Thoracic aorta (tissue), 2 donors: ENCODE data around the gene ACMSD. TPM values are rescaled to one million over a fixed set of nuclear protein-coding genes. Genes with fewer than 3 reads are reported as not detected.
"Not testable (repeated sequence)": the region's sequence is repeated elsewhere in the genome, so short reads cannot be mapped to it uniquely, and the experiment has no call there.

Source experiments
- ATAC-seq: fragments of 150-250 bp; one replicate; pipeline ENCODE4 v1.8.0; 2017; ENCODE audit warnings: low read depth; ENCODE audit not compliant: insufficient number of reproducible peaks, low FRiP score
- DNase-seq: peaks from one replicate; pipeline ENCODE4 v3.0.0-alpha.2; 2020; ENCODE audit warnings: low spot score
- H3K27ac ChIP-seq, 2 donors: fragments of 200-600 bp; sonication (generic); 1 replicate in 1 of 2; 2 replicates in 1 of 2; pipeline ENCODE4 v1.5.1; 2016; ENCODE audit warnings: mild to moderate bottlenecking in 2 of 2, moderate library complexity in 2 of 2
- H3K27me3 ChIP-seq: fragments of 200-600 bp; sonication (generic); replicated peaks from 2 replicates; pipeline ENCODE4 v1.6.0; 2016; ENCODE audit warnings: mild to moderate bottlenecking; ENCODE audit not compliant: insufficient read depth
- H3K36me3 ChIP-seq: fragments of 200-600 bp; sonication (generic); one replicate; pipeline ENCODE4 v1.5.1; 2016
- H3K4me1 ChIP-seq, 2 donors: fragments of 200-600 bp; sonication (generic); 1 replicate in 1 of 2; 2 replicates in 1 of 2; pipeline versions ENCODE4 v1.5.1 to v1.6.0; 2016; ENCODE audit warnings: low read depth in 2 of 2, mild to moderate bottlenecking in 1 of 2; ENCODE audit not compliant: control insufficient read depth in 1 of 2
- H3K4me3 ChIP-seq: fragments of 200-600 bp; sonication (generic); 2 replicates; pipeline ENCODE4 v1.5.1; 2016; ENCODE audit warnings: mild to moderate bottlenecking
- H3K9me3 ChIP-seq: fragments of 200-600 bp; sonication (generic); 2 replicates; pipeline ENCODE4 v1.5.1; 2016
- total RNA-seq, 2 donors: library from RNA; depleted of rRNA; stranded (reverse); fragments of >200 nt; gene quantifications; one replicate each; pipeline versions ENCODE4 v1.1.0 to v1.2.3, GENCODE V29; 2016
- TF ChIP-seq, protein P1 (sequence below): fragments of 200-600 bp; sonication (generic); IDR thresholded peaks from one replicate; pipeline ENCODE4 v1.5.1; 2019; ENCODE audit warnings: antibody characterized with exemption

Gene ACMSD
- total RNA-seq, 2 donors from 2014 or later: not detected

DNA sequence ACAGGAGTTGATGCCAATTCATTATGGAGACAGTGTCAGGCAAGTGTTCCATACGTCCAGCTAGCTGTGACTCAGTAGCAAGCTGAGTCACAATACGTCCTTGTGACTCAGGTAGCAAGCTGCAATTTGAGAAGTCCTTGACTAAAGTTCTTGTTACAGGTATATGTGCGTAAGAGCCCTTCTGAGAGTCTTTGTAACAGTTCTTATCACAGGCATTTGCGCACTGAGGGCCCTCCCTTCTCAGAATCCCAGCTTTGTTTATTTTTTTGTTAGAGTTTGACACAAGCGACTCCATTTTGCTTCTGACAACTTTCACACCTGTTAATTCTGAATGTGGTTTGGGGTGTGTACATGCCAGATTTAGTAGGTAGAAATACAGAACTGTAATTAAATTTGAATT is 20.1 kb upstream of the ACMSD start:
- no peaks in the 10 kb centered on the region for H3K36me3 ChIP-seq
- DNase-seq (no peak), ATAC-seq (no peak)
- TF ChIP-seq, protein P1, sequence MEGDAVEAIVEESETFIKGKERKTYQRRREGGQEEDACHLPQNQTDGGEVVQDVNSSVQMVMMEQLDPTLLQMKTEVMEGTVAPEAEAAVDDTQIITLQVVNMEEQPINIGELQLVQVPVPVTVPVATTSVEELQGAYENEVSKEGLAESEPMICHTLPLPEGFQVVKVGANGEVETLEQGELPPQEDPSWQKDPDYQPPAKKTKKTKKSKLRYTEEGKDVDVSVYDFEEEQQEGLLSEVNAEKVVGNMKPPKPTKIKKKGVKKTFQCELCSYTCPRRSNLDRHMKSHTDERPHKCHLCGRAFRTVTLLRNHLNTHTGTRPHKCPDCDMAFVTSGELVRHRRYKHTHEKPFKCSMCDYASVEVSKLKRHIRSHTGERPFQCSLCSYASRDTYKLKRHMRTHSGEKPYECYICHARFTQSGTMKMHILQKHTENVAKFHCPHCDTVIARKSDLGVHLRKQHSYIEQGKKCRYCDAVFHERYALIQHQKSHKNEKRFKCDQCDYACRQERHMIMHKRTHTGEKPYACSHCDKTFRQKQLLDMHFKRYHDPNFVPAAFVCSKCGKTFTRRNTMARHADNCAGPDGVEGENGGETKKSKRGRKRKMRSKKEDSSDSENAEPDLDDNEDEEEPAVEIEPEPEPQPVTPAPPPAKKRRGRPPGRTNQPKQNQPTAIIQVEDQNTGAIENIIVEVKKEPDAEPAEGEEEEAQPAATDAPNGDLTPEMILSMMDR: no peak
- no peak overlapping the region for H3K4me3 ChIP-seq
- H3K4me1 ChIP-seq: no peaks in the 10 kb centered on the region
- H3K27me3 ChIP-seq: no peaks in the 10 kb centered on the region
- H3K27ac ChIP-seq: no peak overlapping the region
- no peaks in the 10 kb centered on the region for H3K9me3 ChIP-seq

DNA sequence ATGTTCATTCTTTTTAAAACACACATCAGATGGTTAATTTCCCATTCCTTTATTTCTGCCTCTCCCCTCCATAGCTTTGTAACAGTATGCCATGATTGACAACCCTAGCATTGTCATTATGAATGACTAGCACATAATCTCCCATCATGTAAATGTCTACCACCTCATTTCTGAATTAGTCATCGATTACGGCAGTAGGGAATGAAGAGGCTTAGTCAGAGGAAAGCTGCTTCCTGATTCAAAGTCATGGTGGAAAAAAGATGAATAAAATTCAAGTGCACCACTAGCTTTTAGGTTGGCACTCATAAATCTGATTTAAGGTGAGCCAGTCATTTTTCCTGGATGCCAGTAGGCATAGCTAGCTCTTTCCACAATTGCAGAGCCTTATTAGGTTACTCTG is 19.1 kb upstream of the ACMSD start:
- ATAC-seq (no peak), DNase-seq (no peak)
- Histone ChIP-seq H3K27me3 (no peaks in the 10 kb centered on the region), H3K4me1 (no peaks in the 10 kb centered on the region), H3K4me3 (no peak overlapping the region), H3K9me3 (no peaks in the 10 kb centered on the region), H3K36me3 (no peaks in the 10 kb centered on the region), H3K27ac (no peak overlapping the region)
- TF ChIP-seq, protein P1: no peak

DNA sequence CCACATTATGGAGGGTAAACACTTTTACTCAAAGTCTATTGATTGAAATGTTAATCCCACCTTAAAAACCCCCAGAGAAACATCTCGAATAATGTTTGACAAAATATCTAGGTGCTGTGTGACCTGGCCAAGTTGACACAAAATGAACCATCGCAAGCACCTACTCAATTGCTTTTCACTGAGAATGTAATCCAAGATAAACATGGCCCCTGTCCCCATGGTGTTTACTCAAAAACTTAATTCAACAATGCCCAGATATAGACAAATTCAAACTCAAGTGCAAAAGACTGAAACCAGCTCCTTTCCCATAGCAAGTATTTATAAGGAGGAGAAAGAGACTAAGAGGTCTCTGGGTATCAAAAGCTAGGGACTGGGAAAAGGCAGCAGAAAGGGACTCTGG is 15.0 kb upstream of the ACMSD start:
- Histone ChIP-seq H3K27ac (no peak overlapping the region), H3K4me1 (no peaks in the 10 kb centered on the region), H3K27me3 (no peaks in the 10 kb centered on the region), H3K4me3 (no peak overlapping the region), H3K9me3 (no peaks in the 10 kb centered on the region), H3K36me3 (no peaks in the 10 kb centered on the region)
- ATAC-seq: no peak
- DNase-seq: no peak
- TF ChIP-seq, protein P1: no peak

DNA sequence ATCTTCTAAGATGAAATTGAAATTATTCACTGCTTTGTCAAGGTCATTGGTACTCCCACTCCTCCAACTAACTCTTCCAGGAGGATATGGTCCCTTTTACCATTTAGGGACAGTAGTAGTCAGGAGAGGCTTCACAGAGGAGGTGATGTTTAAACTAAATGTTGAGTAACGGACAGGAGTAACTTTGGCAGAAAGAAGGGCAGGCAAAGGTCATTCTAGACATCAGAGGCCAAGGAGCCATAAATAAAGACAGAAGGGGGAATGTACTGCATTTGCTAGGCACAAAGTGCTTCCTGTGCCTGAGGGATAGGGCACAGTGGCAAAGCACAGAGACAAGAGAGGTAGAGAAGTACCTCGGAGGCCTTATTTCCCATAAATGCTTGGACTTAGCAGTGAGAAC is 14.6 kb upstream of the ACMSD start:
- no peak for DNase-seq
- Histone ChIP-seq H3K4me3 (no peak overlapping the region), H3K27me3 (no peaks in the 10 kb centered on the region), H3K9me3 (no peaks in the 10 kb centered on the region), H3K4me1 (no peaks in the 10 kb centered on the region), H3K27ac (no peak overlapping the region), H3K36me3 (no peaks in the 10 kb centered on the region)
- no peak for ATAC-seq
- TF ChIP-seq, protein P1: no peak

DNA sequence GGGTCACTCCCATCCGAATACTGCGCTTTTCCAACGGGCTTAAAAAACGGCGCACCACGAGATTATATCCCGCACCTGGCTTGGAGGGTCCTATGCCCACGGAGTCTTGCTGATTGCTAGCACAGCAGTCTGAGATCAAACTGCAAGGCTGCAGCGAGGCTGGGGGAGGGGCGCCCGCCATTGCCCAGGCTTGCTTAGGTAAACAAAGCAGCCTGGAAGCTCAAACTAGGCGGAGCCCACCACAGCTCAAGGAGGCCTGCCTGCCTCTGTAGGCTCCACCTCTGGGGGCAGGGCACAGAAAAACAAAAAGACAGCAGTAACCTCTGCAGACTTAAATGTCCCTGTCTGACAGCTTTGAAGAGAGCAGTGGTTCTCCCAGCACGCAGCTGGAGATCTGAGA is 12.7 kb upstream of the ACMSD start:
- H3K27me3 ChIP-seq, H3K9me3 ChIP-seq, ATAC-seq, H3K27ac ChIP-seq, DNase-seq, H3K4me1 ChIP-seq, H3K4me3 ChIP-seq, H3K36me3 ChIP-seq: not testable (repeated sequence)

DNA sequence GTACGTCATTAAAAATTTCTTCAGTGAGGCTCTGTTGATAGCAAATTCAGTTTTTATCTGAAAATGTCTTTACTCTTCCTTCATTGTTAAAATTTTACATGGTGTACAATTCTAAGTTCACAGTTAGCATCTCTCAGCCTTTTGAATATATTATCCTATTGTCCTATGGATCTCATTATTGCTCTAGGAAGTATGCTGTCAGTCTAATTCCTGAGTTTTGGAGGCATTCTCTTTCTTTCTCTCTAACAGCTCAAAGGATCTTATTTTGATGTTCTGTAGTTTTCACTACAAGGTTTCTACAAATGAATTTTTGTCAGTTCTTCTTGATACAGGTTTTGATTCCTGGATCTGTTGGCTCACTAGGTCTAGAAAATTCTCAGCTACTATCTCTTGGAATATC is 2.9 kb upstream of the ACMSD start:
- Histone ChIP-seq H3K36me3 (no peaks in the 10 kb centered on the region), H3K27me3 (no peaks in the 10 kb centered on the region), H3K27ac (no peak overlapping the region), H3K4me1 (no peaks in the 10 kb centered on the region), H3K4me3 (no peak overlapping the region), H3K9me3 (peaks cover 5% of the 10 kb centered on the region)
- TF ChIP-seq, protein P1: no peak
- DNase-seq: no peak
- no peak for ATAC-seq
